Pancreas (tissue), 10 donors: Measurements from ENCODE around the gene APBB2. TPM values are rescaled to one million over a fixed set of nuclear protein-coding genes. Genes with fewer than 3 reads are reported as not detected.

ENCODE experiments used
- ATAC-seq, 4 donors: fragments of 200-7000 bp; cut with Tn5 transposase; one replicate each; pipeline versions ENCODE4 v1.8.0 to v1.9.1; 2020; ENCODE audit warnings: mild to moderate bottlenecking in 4 of 4, moderate library complexity in 4 of 4
- DNase-seq, 6 donors: peaks; one replicate each; pipeline ENCODE4 v3.0.0-alpha.2; 2020
- FAIRE-seq: peaks from 2 replicates; lab custom pipeline; 2012; peaks lifted over from hg19 to GRCh38; lab: Jason Lieb, UNC
- H3K27ac ChIP-seq, 4 donors: fragments of 200-600 bp; sonication (generic); 1 replicate in 3 of 4; 2 replicates in 1 of 4; pipeline versions ENCODE4 v1.5.0 to v1.8.0; 2020
- H3K27me3 ChIP-seq, 4 donors: fragments of 200-600 bp; one replicate each; pipeline ENCODE4 v1.8.0; 2021
- H3K36me3 ChIP-seq, 3 donors: fragments of 200-600 bp; sonication (generic) in 1 of 3; one replicate each; pipeline versions ENCODE4 v1.5.0 to v1.8.0; 2020 to 2021
- H3K4me1 ChIP-seq, 3 donors: fragments of 200-600 bp; one replicate each; pipeline ENCODE4 v1.8.0; 2021
- H3K4me3 ChIP-seq, 4 donors: fragments of 200-600 bp; sonication (generic) in 2 of 4; one replicate each; pipeline versions ENCODE4 v1.5.0 to v1.8.0; 2020 to 2021
- H3K9me3 ChIP-seq, 4 donors: fragments of 200-600 bp; one replicate each; pipeline ENCODE4 v1.8.0; 2021
- WGBS, 2 donors: extraction: QIAGEN DNeasy Blood & Tissue Kit; methylation state at CpG; one replicate each; pipeline ENCODE4 v1.1.7; 2013; 5-methylcytosine and 5-hydroxymethylcytosine counted together
- intact Hi-C, 3 donors: fragments of 100-400 bp; cut with DNase I; formaldehyde crosslinking; loops; one replicate each; pipeline versions ENCODE4 v1.11.1 to v1.14.2; 2022
- polyA plus RNA-seq, 2 donors: library from polyadenylated mRNA; stranded (reverse); fragments of 200-250 nt; gene quantifications; one replicate each; pipeline ENCODE4 v1.2.3, GENCODE V29; 2013
- total RNA-seq, 6 donors: library from RNA; stranded (reverse); fragmentation: NEBNext Ultra II Directional in 4 of 6; extraction: Animal tissue kit (Norgen Biotek cat#: 25700) in 4 of 6; gene quantifications; one replicate each; pipeline versions ENCODE4 v1.2.1 to v1.2.4, GENCODE V29; 2021 to 2023
- TF ChIP-seq, protein P1 (sequence below), 4 donors: fragments of 200-600 bp; sonication (generic) in 3 of 4; IDR thresholded peaks; one replicate each; pipeline versions ENCODE4 v1.5.0 to v1.8.0; 2021; ENCODE audit warnings: antibody characterized with exemption in 4 of 4
- donor health status: healthy with polysubstance abuse.
- donor health status: DM: no; HTN: no; CAD: no; lungs with moderate emphysema.
- donor health status: DM: no; HTN: no; CAD: no.
- donor health status: control.
- donor health status: control.
- donor health status: Bipolar disorder and iron deficiency.
- donor health status: DM: yes; HTN: yes; CAD: no.
- donor health status: DM: no; HTN: no; CAD: no.
- donor health status: DM: no; HTN: no; CAD: no.
- donor health status: DM: yes; HTN: yes; CAD: no.

APBB2 gene
- total and polyA plus RNA-seq, 8 donors, result 9.1 to 21.6 (median 11.5) TPM

DNA sequence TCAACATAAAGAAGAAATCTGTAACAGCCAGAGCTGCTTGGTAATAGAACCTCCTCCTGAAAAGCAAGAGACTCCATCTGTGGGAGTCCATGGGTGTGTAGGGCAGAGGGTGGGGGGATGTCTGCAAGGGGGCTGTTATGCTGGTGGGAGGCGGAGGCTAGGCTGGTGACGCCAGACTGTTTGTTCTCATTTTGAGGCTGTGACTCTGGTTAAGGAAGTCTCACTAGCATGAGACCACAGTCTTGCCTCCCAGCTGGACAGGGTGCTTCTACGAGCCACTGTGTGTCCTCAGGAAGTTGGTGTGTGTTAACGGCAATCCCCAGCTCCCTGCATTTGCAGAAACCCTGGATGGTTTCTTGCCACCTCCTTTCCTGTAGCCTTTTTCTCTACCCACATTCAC is 384.8 kb downstream of the APBB2 start:
- no peak overlapping the region for H3K27ac ChIP-seq
- peak in 1 of 6 donors; percentile 26 for DNase-seq
- no peaks in the 10 kb centered on the region for H3K27me3 ChIP-seq
- no peaks in the 10 kb centered on the region for H3K4me1 ChIP-seq
- H3K9me3 ChIP-seq, result no peaks in the 10 kb centered on the region
- intact Hi-C loops, result no loop called here
- ATAC-seq, result peak in 2 of 4 donors; percentile 37 to 65
- no peak for FAIRE-seq
- H3K4me3 ChIP-seq, result no peak overlapping the region
- TF ChIP-seq, protein P1, sequence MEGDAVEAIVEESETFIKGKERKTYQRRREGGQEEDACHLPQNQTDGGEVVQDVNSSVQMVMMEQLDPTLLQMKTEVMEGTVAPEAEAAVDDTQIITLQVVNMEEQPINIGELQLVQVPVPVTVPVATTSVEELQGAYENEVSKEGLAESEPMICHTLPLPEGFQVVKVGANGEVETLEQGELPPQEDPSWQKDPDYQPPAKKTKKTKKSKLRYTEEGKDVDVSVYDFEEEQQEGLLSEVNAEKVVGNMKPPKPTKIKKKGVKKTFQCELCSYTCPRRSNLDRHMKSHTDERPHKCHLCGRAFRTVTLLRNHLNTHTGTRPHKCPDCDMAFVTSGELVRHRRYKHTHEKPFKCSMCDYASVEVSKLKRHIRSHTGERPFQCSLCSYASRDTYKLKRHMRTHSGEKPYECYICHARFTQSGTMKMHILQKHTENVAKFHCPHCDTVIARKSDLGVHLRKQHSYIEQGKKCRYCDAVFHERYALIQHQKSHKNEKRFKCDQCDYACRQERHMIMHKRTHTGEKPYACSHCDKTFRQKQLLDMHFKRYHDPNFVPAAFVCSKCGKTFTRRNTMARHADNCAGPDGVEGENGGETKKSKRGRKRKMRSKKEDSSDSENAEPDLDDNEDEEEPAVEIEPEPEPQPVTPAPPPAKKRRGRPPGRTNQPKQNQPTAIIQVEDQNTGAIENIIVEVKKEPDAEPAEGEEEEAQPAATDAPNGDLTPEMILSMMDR (IDR thresholded peaks at IDR 0.05), result no peak
- H3K36me3 ChIP-seq, result no peaks in the 10 kb centered on the region
- WGBS, 2 donors, result 90% methylated on average over 4 of the region's 4 CpGs

- no peak for DNase-seq
- no peak for ATAC-seq
- Histone ChIP-seq H3K36me3 (no peaks in the 10 kb centered on the region), H3K27ac (no peak overlapping the region), H3K9me3 (no peaks in the 10 kb centered on the region), H3K4me3 (no peak overlapping the region), H3K27me3 (no peaks in the 10 kb centered on the region), H3K4me1 (no peaks in the 10 kb centered on the region)
- intact Hi-C loops, result no loop called here
- FAIRE-seq, result no peak
- WGBS, 2 donors, result 93 to 96% methylated on average over 9 of the region's 9 CpGs
- TF ChIP-seq, protein P1 (IDR thresholded peaks at IDR 0.05), result no peak
Measured at GRCh38 chr4:40828661-40829060, 385.7 kb downstream of the APBB2 start.

- FAIRE-seq (no peak), ATAC-seq (no peak), DNase-seq (no peak)
- Histone ChIP-seq H3K4me3 (no peak overlapping the region), H3K27ac (no peak overlapping the region), H3K4me1 (no peaks in the 10 kb centered on the region), H3K9me3 (no peaks in the 10 kb centered on the region), H3K36me3 (no peaks in the 10 kb centered on the region), H3K27me3 (no peaks in the 10 kb centered on the region)
- 82 to 87% methylated on average over 6 of the region's 6 CpGs for WGBS, 2 donors
- intact Hi-C loops, result no loop called here
- TF ChIP-seq, protein P1 (IDR thresholded peaks at IDR 0.05), result no peak
Measured at GRCh38 chr4:40827758-40828157, 386.6 kb downstream of the APBB2 start.

GRCh38 chr4:40826821-40827220 is 387.5 kb downstream of the APBB2 start:
- H3K4me1 ChIP-seq, result no peaks in the 10 kb centered on the region
- TF ChIP-seq, protein P1 (IDR thresholded peaks at IDR 0.05), result no peak
- intact Hi-C loops, result no loop called here
- DNase-seq, result no peak
- H3K27ac ChIP-seq, result no peak overlapping the region
- ATAC-seq, result no peak
- peaks cover 0 to 2% (median 0%) of the 10 kb centered on the region in 3 donors for H3K36me3 ChIP-seq
- no peak for FAIRE-seq
- no peak overlapping the region for H3K4me3 ChIP-seq
- no peaks in the 10 kb centered on the region for H3K9me3 ChIP-seq
- no peaks in the 10 kb centered on the region for H3K27me3 ChIP-seq
- 89 to 95% methylated on average over 5 of the region's 5 CpGs for WGBS, 2 donors

DNA sequence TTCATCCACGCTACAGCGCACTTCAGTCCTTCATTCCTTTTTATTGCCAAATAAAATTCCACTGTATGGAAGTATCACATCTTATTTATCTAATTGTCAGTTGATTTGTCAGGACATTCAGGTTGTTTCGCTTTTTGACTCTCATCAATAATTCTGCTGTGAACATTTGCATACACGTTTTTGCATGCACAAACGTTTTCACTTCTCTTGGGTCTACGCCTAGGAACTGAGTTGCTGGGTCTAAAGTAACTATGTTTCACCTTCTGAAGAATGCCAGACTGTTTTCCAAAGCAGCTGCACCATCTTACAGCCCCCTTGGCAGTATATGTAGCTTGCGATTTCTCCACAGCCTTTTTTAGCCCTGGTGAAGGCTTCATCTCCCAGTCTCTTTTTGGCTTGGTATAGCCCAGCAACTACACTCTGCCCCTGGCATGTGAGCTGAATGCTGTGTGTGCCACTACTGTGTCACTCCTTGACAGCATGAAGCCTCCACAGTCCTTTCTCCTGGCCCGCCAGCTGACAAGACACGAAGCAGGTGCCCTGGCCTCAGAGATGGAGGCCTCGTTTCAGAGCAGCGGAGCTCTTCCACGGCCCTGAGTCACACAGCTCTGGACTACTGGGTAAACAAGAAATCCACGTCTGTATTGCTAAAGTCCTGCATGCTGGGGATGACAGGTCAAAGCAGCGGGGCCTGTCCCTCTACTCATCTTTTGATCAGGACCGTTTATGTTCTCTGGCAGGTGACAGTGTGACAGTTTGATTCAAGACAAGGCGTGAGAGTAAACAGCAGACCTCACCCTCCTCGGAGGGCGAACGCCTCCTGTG is 389.1 kb downstream of the APBB2 start:
- Histone ChIP-seq H3K4me3 (no peak overlapping the region), H3K36me3 (peaks cover 0 to 7% (median 0%) of the 10 kb centered on the region in 3 donors), H3K27me3 (no peaks in the 10 kb centered on the region), H3K9me3 (no peaks in the 10 kb centered on the region), H3K4me1 (no peaks in the 10 kb centered on the region), H3K27ac (no peak overlapping the region)
- intact Hi-C loops, result no loop called here
- 84 to 87% methylated on average over 19 of the region's 19 CpGs for WGBS, 2 donors
- TF ChIP-seq, protein P1 (IDR thresholded peaks at IDR 0.05), result no peak
- FAIRE-seq, result no peak
- no peak for DNase-seq
- ATAC-seq, result no peak
